ENCODE data around the gene ZRANB2. TPM values are rescaled to one million over a fixed set of nuclear protein-coding genes. Genes with fewer than 3 reads are reported as not detected.

Gene ZRANB2, protein sequence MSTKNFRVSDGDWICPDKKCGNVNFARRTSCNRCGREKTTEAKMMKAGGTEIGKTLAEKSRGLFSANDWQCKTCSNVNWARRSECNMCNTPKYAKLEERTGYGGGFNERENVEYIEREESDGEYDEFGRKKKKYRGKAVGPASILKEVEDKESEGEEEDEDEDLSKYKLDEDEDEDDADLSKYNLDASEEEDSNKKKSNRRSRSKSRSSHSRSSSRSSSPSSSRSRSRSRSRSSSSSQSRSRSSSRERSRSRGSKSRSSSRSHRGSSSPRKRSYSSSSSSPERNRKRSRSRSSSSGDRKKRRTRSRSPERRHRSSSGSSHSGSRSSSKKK
- 35.7 and 49.4 TPM in 2 replicates for total RNA-seq (2014; rRNA removed; shearing (Covaris generic))
- 77.7 and 139 TPM in 2 replicates for polyA plus RNA-seq (2014; cell fraction: nucleus; rRNA removed)

DNA sequence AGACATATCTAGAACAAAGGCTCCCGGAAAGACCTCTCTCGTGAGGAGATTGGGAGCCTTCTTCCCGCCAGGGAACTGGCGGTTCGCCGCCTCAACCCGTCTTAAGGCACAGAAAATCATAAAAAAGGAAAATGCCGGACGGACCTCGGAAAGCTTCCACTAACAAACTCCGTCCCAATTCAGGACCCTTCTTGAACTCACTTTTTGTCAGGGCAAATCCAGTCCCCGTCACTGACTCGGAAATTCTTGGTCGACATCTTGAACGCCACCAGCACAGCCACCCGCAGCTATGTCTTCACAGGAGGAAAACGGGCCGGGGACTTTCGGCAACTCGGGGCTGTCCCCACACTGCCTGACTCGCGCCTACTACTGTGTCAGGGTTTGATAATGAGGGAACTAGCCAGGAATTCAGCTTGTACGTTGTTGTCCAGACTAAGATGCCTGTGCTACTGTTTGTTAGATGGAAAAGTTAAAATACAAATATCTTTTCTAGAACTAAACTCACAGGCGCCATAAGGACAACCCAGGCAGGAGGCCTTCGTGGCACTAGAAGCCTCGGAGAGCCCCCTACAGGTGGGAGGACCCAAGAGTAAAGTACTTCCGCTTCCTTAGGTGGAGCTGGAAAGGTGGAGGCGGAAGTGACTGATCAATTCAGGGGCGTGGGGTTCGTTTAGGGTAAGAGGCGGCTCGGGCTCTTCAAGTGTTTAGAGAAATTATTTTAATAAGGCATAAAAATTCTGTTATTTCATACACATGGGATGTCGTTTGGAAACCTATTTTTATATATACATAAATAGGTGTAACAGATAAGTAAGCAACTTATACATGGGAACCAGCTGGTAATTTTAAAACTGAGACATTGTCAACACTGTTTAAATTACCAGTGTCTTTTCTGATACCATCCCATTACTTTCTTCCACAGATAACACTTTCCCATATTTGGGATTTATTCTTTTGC lies at the start of gene ZRANB2:
Gene ZRANB2, minus strand, starts transcription at position 297 of the 958 bp plus-strand sequence. Its CDS starts 40 bp downstream, at position 257.
- DNase-seq (ENCODE audit: extremely low read depth, low read depth): peak; percentile 98

DNA sequence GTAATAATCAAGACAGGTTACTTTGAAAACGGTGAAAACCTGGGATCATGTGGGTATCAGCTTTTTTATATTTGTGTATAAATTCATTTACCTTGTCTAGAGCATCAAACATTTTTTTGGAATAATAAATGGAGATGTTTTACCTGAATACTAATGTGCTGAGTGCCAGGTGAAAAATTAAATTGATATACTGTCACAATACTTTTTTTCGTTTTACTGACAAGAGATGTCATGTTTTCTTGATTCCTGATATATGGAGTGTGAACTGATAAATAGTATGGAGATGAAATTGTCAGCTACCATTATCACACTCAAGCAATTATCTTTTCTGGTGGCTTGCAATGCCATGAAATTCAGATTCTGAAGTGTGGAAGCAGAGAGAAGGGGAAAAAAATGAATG lies 47.2 kb upstream of the ZRANB2 start:
- no peak for DNase-seq (ENCODE audit: extremely low read depth, low read depth)

DNA sequence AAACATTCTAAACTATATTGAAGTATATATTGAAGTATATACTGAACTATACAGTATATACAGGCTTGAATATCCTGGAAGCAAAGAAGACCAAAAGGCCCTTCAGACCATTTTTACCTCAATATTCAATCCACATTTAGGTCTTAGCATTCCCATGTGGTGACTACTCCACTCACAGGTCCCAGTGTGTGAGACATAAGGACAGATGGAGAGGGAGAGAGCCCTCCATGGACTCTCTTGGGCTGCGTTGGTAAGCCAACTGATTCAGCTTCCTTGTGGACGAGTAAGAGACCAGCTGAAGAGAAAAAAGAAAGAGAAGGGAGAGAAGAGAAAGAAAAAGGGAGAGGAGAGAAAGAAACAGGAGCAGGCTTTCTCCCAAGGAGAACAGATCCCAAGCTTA lies 37.3 kb upstream of the ZRANB2 start:
- DNase-seq (ENCODE audit: extremely low read depth, low read depth): no peak

GRCh38 chr1:71116729-71117128 lies 35.9 kb upstream of the ZRANB2 start:
- no peak for DNase-seq (ENCODE audit: extremely low read depth, low read depth)

- DNase-seq (ENCODE audit: extremely low read depth, low read depth): no peak
Measured at GRCh38 chr1:71106658-71107322, 26.0 kb upstream of the ZRANB2 start.

- no peak for DNase-seq (ENCODE audit: extremely low read depth, low read depth)
Measured at GRCh38 chr1:71104417-71104816, 23.6 kb upstream of the ZRANB2 start.

GRCh38 chr1:71101839-71102376 lies 21.1 kb upstream of the ZRANB2 start:
- DNase-seq (ENCODE audit: extremely low read depth, low read depth): no peak

GRCh38 chr1:71097428-71097827 lies 16.6 kb upstream of the ZRANB2 start:
- DNase-seq (ENCODE audit: extremely low read depth, low read depth): no peak

DNA sequence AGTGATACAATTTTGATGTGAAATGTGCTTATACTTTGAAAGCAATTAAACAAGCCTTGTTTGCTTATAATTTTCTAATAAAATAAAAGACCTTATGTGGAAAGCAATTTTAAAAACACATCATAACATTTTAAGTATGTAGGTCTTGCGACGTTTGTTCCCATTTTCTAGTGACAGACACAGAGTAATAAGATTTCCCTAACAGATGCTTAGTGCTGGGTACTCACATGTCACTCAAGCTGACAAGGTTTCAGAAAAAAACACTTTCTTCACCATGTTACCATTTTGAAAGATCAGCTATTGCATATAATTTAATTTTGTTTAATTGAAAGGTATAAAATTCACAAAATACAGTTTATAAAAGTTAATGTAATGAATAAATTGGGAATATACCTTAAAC lies 14.1 kb upstream of the ZRANB2 start:
- no peak for DNase-seq (ENCODE audit: extremely low read depth, low read depth)

- DNase-seq (ENCODE audit: extremely low read depth, low read depth): no peak
Measured at GRCh38 chr1:71093938-71094337, 13.1 kb upstream of the ZRANB2 start.

DNA sequence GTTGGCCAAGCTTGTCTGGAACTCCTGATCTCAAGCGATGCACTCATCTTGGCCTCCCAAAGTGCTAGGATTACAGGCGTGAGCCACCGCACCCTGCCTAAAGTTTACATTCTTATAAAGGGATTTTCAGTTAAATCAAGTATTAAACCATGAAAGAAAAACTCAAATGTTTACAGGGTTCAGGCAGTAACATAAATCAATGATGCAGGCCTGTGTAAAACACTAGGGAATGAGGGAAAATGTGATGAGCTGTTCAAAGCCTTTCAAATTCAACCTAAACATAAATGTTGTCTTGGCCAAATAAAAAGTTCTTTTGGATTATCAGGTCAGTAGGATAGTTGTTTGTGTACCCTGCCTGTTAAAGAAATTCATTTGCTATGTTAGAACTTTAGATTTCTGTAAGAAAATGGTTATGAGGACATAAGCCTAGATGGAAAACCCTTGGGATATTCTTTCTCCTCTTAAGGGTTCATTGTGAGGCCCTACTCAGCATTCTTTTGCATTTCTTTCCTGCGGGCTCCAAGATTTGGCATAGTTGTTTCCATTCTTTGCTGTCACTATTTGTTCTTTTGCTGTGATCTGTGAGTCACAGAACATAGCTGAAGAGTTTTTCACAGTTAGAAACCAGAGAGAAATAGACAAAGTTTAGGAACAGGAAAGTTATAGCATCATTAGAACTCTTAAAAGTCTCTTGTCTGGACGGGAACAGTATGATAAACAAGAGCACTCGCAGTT lies 8.9 kb upstream of the ZRANB2 start:
- DNase-seq (ENCODE audit: extremely low read depth, low read depth): no peak

- no peak for DNase-seq (ENCODE audit: extremely low read depth, low read depth)
Measured at GRCh38 chr1:71088645-71089287, 7.9 kb upstream of the ZRANB2 start.

- no peak for DNase-seq (ENCODE audit: extremely low read depth, low read depth)
Measured at GRCh38 chr1:71087713-71088112, 6.9 kb upstream of the ZRANB2 start.

DNA sequence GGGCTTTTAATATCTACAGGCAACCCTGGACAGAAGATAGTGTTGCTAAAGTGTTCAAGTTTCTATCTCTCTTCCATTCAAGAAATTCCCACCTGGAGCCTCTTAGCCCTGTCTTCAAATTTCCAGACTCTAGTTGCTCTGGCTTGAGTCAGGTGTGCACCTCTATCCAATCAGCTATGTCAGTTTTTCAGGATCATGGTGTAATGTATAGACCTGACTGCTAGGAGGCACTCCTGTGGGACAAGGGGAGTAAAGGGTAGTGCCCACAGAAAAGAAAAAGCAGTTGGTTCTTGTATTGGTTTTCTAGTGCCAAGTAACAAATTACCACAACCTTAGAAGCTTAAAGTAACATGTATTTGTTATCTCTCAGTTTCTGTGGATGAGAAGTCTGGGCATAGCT lies 6.2 kb upstream of the ZRANB2 start:
- DNase-seq (ENCODE audit: extremely low read depth, low read depth): no peak

GRCh38 chr1:71086331-71086730 lies 5.5 kb upstream of the ZRANB2 start:
- no peak for DNase-seq (ENCODE audit: extremely low read depth, low read depth)

GRCh38 chr1:71083271-71083670 lies 2.4 kb upstream of the ZRANB2 start:
- no peak for DNase-seq (ENCODE audit: extremely low read depth, low read depth)

DNA sequence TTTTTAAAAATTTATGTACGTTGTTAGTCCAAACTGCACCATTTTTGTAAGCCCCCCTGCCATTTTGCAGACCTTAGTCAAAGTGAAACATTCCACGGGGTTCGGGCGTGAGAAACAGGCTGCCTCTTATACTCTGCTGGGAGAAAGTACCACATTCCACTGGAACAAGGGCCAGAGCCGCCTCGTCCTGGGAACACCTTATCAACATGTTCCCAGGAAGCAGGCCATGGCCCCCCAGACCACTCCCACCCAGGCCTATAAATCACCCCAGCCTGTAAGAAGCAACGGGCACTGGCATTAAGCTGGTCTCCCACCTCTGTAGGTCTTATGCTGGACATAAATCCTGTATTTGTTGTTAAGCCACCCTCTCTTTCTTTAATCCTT lies 854 bp upstream of the ZRANB2 start:
- DNase-seq (ENCODE audit: extremely low read depth, low read depth): no peak

DNA sequence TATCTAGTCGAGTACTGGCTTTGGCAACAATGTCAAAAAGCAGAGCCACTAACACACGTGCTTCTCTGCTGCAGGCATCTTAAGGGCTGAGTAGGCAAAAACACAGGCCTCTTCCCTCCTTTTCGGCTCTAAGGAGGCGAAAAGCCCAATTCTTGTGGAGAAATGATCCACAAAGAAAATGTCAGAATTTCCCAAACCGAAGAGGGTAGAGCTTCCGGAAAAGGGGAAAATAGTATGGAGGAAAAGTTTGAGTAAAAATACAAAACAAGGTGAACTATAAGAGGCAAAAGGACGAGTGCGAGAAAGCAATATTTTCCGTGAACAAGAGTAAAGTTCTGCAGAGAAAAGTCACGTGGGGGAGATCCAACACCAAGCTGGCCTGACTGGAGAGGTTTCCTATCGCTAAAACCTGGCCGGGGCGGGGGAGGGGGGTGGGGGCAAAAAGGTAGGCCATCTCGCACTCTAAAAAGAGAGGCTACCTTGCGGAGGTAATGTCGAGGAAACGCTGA lies 551 bp downstream of the ZRANB2 start:
- DNase-seq (ENCODE audit: extremely low read depth, low read depth): no peak

DNA sequence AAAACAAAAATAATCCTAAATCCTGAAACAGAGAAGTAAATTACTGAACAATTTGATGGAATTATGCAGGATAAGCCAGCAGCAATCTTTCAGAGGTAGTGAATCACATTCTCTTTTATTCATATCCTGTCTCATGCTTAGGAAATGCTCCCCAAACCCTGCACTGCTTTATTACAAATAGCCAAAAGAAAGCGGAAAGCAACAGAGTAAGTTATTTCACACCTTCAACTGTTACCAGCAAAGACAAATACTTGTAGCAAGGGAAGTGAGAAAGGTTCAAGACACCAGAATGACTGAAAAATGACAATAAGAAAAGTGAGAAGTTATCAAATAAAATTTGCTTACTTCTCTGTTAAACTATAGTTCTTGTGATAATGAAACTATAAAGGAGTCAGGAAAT lies 6.2 kb downstream of the ZRANB2 start:
- no peak for DNase-seq (ENCODE audit: extremely low read depth, low read depth)
